Measurements from ENCODE around the gene PKD2. TPM values are rescaled to one million over a fixed set of nuclear protein-coding genes. Genes with fewer than 3 reads are reported as not detected.

PKD2 gene
- total RNA-seq, 1 donor from 2014 or later = 12.4 TPM

DNA sequence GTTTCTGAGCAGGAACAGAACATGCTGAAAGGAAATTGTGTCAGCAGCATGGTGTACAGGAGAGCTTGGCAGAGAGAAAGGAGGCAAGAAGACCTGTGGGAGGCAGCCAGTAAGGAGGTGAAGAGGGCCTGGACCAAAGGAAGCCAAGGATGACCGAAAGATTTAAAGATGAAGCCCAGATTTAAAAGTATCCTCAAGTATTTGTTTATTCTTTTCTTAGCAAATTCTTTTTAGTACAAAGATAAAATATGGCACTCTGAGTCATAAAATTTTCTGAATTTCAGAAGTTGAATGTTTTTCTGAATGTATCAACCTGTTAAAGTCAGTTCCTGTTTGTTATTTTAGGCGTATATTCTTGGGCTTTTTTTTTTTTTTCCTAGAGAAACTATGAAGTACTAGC is 3.5 kb downstream of the PKD2 start:
- DNase-seq (ENCODE audit: low read depth) (no peak), FAIRE-seq (no peak)
- no peak overlapping the region for H3K4me3 ChIP-seq (ENCODE audit: low read depth, low read length)
- H3K36me3 ChIP-seq (ENCODE audit: control insufficient read depth, insufficient read depth, low read length) = no peaks in the 10 kb centered on the region
- H3K27me3 ChIP-seq (ENCODE audit: control insufficient read depth, insufficient read depth, low read length) = no peaks in the 10 kb centered on the region
- TF ChIP-seq, protein P1, sequence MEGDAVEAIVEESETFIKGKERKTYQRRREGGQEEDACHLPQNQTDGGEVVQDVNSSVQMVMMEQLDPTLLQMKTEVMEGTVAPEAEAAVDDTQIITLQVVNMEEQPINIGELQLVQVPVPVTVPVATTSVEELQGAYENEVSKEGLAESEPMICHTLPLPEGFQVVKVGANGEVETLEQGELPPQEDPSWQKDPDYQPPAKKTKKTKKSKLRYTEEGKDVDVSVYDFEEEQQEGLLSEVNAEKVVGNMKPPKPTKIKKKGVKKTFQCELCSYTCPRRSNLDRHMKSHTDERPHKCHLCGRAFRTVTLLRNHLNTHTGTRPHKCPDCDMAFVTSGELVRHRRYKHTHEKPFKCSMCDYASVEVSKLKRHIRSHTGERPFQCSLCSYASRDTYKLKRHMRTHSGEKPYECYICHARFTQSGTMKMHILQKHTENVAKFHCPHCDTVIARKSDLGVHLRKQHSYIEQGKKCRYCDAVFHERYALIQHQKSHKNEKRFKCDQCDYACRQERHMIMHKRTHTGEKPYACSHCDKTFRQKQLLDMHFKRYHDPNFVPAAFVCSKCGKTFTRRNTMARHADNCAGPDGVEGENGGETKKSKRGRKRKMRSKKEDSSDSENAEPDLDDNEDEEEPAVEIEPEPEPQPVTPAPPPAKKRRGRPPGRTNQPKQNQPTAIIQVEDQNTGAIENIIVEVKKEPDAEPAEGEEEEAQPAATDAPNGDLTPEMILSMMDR (IDR thresholded peaks at IDR 0.05; ENCODE audit: insufficient read depth, low read length, severe bottlenecking) = no peak

DNA sequence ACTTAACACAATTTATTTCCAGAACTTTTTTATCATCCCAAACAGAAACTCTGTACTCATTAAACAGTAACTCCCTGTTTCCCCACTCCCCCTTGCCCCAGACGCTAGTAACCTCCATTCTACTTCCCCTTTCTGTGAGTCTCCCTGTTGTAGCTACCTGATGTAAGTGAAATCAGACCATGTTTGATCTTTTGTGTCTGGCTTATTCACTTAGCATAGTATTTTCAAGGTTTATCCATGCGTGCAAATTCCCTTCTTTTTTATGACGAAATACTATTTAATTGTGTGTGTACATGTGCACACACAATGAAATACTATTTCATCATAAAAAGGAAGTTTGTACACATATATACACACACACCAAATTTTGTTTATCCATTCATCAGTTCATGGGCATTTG is 5.2 kb downstream of the PKD2 start:
- TF ChIP-seq, protein P1 (IDR thresholded peaks at IDR 0.05; ENCODE audit: insufficient read depth, low read length, severe bottlenecking) = no peak
- H3K36me3 ChIP-seq (ENCODE audit: control insufficient read depth, insufficient read depth, low read length) = no peaks in the 10 kb centered on the region
- FAIRE-seq = no peak
- no peak overlapping the region for H3K4me3 ChIP-seq (ENCODE audit: low read depth, low read length)
- DNase-seq (ENCODE audit: low read depth) = no peak
- H3K27me3 ChIP-seq (ENCODE audit: control insufficient read depth, insufficient read depth, low read length) = no peaks in the 10 kb centered on the region

DNA sequence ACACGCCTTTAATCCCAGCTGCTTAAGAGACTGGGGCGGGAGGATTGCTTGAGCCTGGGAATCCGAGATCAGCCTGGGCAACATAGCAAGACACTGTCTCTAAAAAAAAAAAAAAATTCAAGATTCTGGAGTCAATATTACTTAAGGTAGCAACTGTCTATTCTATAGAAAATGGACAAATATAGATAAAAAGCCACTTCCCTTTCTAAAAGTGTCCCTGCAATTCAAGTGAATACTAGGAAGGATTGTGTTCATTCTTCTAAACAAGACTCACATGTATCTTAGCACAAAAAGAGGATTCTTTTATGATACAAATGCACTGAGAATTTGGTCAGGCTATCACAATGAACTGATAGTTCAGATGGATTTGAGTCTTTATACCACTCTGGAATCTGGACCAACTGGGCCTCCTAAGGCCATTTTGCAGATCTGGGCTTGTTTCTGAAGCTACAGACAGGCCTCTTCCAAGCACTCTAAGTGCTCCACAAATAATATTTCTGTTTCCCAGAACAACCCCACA is 7.0 kb downstream of the PKD2 start:
- FAIRE-seq = no peak

DNA sequence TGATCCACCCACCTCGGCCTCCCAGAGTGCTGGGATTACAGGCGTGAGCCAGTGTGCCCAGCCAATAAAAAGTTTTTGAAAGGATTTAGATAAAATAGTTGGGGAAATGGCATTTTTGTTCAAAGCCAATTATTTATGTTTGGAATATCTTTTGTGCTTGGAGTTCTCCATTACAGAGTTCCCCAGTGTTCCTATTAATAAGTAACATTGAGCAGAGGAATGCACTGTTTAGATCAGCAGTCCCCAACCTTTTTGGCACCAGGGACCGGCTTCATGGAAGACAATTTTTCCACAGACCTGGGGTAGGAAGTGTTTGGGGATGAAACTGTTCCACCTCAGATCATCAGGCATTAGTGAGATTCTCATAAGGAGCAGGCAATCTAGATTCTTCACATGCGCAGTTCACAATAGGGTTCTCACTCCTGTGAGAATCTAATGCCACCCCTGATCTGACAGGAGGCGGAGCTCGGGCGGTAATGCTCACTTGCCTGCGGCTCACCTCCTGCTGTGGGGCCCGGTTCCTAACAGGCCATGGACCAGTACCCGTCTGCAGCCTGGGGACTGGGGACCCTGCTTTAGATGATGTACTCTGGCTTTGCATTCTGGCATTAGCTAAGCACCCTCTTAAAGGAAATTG is 8.3 kb downstream of the PKD2 start:
- DNase-seq (ENCODE audit: low read depth) = no peak
- TF ChIP-seq, protein P1 (IDR thresholded peaks at IDR 0.05; ENCODE audit: insufficient read depth, low read length, severe bottlenecking) = no peak
- no peak for FAIRE-seq
- Histone ChIP-seq H3K36me3 (ENCODE audit: control insufficient read depth, insufficient read depth, low read length) (peaks cover 2% of the 10 kb centered on the region), H3K4me3 (ENCODE audit: low read depth, low read length) (no peak overlapping the region), H3K27me3 (ENCODE audit: control insufficient read depth, insufficient read depth, low read length) (no peaks in the 10 kb centered on the region)

More for the DNA sequence above, 7.0 kb downstream of the PKD2 start:
- no peaks in the 10 kb centered on the region for H3K36me3 ChIP-seq (ENCODE audit: control insufficient read depth, insufficient read depth, low read length)
- TF ChIP-seq, protein P1 (IDR thresholded peaks at IDR 0.05; ENCODE audit: insufficient read depth, low read length, severe bottlenecking) = no peak
- no peak for DNase-seq (ENCODE audit: low read depth)
- H3K27me3 ChIP-seq (ENCODE audit: control insufficient read depth, insufficient read depth, low read length) = no peaks in the 10 kb centered on the region
- no peak overlapping the region for H3K4me3 ChIP-seq (ENCODE audit: low read depth, low read length)

DNA sequence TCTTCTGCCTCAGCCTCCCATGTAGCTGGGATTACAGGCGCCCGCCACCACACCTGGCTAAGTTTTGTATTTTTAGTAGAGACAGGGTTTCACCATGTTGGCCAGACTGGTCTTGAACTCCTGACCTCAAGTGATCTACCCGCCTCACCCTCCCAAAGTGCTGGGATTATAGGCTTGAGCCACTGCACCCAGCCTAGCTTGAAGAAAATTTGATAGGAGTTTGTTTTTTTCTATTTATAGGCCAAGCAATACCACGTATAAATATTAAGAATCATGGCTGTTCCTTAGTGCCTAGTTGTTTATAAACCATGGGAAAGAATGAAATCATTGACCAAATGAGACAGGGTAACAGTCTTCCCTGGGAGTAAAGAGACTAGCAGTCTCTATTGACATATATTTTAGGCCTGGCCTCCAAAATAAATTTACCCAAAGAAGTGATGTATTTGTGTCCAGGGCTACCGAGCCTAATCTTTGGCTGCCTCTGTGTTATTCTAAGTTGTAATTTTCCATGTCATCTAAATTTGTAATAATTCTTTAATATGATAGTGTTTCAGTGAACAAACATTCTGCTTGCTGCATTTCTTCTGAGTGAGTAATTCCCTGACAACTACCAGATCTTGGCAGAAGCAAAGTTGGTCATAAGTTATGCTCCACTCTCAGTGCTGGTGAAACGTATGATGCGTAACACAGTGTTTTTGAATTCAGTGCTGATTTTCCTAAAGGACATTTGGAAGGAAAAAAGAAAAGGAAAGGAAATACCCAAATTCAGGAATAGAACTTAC is 10.3 kb downstream of the PKD2 start:
- H3K27me3 ChIP-seq (ENCODE audit: control insufficient read depth, insufficient read depth, low read length) = no peaks in the 10 kb centered on the region
- TF ChIP-seq, protein P1 (IDR thresholded peaks at IDR 0.05; ENCODE audit: insufficient read depth, low read length, severe bottlenecking) = no peak
- H3K36me3 ChIP-seq (ENCODE audit: control insufficient read depth, insufficient read depth, low read length) = peaks cover 3% of the 10 kb centered on the region
- FAIRE-seq (no peak), DNase-seq (ENCODE audit: low read depth) (peak; percentile 86)
- H3K4me3 ChIP-seq (ENCODE audit: low read depth, low read length) = no peak overlapping the region

Measured in bronchial epithelial cell (primary cell).